Measurements from ENCODE around the gene ROBO1.

ROBO1 gene

DNA sequence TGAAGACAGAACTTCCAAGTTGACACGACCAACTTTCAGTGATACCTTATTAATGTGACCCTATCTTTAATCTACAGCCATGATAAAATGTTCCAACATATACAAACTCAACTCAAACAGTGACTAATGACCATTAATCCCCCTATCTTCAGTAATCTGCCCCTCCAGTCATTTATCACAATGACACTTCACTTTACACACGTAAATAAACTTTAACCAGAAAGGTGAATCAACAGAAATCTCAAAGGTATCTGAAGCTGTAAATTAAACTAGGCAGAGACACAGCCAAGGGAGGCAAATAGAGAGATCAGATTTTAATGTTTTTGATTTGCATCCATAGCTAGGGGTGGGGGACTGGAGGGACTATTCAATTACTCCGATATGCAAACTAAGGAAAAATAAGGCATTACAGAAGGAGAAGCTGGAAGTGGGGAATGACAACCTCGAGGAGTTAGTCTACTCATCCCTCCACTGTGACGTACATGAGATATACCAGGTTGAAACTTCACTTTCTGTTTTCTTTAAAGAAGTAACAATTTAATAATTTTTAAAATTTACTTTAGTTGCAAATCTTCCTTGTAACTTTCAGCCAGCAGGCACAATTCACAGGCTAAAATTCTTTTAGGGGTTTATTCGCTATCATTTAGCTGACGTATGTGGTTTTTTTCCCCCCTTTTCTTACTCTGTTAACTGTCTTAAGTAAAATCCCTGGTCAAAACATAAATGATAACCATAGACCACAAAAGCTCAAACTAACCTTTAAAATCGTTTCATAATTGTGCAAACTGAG lies 751.0 kb downstream of the ROBO1 start:
- no peak for DNase-seq (ENCODE audit: low read depth in 2 of 2)

DNA sequence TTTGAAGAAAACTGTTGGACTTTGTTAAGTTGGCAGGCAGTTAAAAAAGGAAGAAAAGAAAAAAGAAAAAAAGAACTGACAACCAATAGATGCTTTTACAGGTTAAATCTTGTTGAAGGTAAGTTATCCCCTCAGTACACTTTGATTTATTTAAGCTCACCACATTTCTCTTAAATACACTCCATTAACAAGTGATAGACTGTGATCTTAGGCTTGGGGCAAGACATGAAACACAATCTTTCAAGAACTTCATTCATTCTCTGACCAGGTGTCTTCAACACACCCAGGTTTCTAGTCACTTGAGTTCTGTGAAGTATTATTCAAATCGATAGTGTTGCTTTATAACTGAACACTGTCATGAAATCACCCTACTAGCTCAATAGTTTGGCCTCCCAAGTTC lies 751.9 kb downstream of the ROBO1 start:
- DNase-seq (ENCODE audit: low read depth in 2 of 2) = no peak

- DNase-seq (ENCODE audit: low read depth in 2 of 2) = no peak
Observed at GRCh38 chr3:79012946-79013362, 754.8 kb downstream of the ROBO1 start.

DNA sequence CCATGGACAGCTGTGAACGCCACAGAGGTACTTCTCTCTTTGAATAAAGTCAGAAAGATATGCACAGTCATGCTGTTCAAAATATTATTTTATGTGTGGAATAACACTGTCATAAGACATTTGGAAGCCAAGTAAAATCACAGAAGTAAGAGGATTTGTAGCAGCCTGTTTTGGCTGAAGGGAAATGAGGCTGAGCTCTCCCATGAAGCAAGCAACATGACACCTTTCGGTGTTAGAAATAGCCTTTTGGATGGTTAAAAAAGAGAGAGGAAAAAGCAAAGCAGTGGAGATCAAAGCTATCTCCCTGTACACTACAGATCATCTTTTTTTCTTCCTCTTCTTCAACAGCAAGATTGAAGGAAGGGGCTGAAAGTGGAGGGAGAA lies 755.3 kb downstream of the ROBO1 start:
- no peak for DNase-seq (ENCODE audit: low read depth in 2 of 2)

DNA sequence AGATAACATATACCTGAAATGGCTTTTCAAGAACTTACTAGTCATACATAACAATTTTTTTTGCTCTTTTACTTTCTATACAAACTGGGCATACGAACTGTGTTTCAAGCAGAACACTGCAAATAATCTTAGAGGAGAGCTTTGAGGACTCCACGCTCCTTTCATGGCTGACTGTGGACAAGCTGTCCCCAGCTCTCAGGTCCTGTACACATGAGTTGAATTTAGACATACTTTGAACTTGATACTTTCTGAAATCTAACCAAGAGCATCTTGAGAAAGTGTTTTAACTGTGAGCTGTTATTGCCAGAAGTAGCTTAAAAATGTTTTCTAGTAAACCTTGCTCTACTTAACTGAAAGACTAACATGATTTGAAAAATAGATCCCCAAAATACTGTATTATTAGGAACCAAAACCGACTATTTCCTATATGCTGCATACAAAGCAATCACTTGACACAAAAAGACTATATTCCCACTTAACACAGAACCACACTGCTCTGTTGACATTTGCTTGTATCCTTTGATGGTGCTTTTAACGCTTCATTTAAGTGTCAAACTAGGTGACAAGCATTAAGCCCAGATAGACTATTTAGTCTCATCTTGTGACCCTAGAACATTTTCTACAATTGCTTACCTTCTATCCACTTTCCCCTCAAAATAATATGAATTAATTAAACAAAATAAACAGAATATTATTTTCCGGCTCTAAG lies 755.8 kb downstream of the ROBO1 start:
- DNase-seq (ENCODE audit: low read depth in 2 of 2) = no peak

- no peak for DNase-seq (ENCODE audit: low read depth in 2 of 2)
Observed at GRCh38 chr3:79009861-79010260, 757.9 kb downstream of the ROBO1 start.

GRCh38 chr3:79006077-79006476 lies 761.7 kb downstream of the ROBO1 start:
- no peak for DNase-seq (ENCODE audit: low read depth in 2 of 2)

DNA sequence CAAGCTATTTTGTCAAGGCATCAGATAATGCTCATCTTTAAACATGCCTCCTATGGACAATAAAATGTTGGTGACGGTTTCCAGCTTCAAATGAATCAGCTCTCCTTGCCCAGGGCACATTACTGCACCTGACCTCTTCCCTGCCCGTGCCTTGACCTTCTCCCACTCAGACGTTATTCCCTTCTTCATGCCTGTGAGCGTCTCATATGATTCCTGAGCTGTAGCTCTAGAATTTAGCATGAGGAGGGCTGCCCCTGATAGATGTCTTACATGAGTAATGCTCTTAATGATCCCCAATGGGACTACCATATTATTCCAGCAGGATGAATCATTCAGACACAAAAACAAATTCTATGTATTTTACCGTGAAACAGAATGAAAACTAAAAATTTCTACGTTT lies 762.7 kb downstream of the ROBO1 start:
- no peak for DNase-seq (ENCODE audit: low read depth in 2 of 2)

DNA sequence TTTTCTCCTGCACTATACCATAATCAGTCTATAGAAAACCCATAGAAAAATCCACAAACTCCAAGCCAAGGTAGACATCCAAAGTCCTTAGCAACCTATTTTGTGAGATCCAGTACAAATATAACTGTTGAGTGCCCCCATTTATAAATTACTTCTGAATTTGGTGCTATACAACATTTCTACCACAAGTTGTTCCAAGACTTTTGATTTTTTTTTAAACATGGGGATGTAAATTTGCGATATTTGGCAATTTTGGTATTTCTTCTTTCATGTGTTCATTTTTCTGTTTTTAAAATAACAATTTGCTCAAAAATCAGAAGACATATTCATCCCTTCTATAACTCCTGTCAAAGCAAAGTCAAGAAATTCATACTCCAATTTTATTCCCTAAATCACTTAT lies 763.8 kb downstream of the ROBO1 start:
- DNase-seq (ENCODE audit: low read depth in 2 of 2) = no peak

- DNase-seq (ENCODE audit: low read depth in 2 of 2) = no peak
Observed at GRCh38 chr3:79002465-79003372, 765.1 kb downstream of the ROBO1 start.

DNA sequence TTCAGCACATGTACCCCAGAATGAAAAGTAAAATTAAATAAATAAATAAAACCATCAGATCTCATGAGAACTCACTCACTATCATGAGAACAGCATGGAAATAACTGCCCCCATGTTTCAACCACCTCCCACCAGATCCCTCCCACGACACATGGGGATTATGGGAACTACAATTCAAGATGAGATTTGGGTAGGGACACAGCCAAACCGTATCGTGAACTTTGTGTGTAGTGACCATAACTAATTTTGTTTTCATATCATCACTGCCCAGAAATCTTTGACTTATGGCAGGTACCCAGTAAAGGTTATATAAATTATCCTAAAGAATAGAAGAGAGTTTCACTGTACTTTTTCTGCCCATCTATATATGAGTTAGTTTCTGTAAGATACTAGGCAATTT lies 766.5 kb downstream of the ROBO1 start:
- DNase-seq (ENCODE audit: low read depth in 2 of 2) = no peak

DNA sequence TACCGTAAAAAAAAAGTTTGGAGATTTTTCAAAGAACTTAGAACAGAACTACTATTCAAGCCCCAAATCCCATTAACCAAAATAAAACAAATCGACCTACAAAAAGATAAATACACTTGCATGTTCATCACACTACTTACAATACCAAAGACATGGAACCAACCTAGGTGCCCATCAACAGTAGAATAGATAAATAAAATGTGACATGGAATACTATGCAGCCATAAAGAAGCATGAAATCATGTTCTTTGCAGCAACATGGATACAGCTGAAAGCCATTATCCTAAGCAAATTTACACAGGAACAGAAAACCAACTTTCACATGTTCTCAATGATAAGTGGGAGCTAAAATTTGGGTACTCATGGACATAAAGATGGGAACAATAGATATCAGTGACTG lies 768.7 kb downstream of the ROBO1 start:
- no peak for DNase-seq (ENCODE audit: low read depth in 2 of 2)

- DNase-seq (ENCODE audit: low read depth in 2 of 2) = no peak
Observed at GRCh38 chr3:78995087-78995486, 772.7 kb downstream of the ROBO1 start.

DNA sequence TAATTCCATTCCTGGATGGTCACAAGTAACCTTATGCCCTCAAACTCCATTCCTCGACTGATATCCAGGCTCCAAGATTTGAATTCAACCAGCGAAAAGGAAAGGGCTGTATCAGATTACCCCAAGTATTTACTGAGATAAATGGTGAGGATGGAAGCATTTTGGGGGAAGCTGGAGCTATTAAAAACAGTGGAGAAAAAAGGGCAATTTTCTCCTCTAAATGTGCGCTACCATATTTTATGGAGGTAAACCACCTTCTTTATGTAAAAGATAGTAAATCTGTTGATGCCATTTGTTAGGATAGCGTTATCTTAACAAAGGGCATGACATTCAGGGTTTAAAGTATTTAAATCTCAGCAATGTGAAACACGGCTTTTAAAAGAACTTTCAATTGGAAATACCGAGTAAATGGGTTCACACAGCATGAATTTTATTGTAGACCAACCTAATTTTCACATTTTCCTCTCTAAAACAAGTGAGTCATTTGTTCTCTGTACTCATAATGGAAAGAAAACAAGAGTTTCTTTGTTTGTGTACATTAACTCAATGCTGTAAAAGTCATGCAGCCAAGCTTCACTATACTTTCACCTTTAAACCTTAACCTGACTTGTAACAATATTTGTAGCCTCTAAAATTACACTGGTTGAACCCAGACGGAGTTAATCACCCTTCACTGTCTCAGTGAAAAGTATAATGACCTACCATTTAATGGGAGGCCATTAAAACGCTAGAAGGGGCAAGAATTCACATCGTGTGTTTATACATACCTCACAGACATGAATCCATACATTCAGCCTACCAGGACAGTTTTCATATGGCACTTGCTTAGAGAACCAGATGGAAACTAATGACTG lies 773.4 kb downstream of the ROBO1 start:
- no peak for DNase-seq (ENCODE audit: low read depth in 2 of 2)

DNA sequence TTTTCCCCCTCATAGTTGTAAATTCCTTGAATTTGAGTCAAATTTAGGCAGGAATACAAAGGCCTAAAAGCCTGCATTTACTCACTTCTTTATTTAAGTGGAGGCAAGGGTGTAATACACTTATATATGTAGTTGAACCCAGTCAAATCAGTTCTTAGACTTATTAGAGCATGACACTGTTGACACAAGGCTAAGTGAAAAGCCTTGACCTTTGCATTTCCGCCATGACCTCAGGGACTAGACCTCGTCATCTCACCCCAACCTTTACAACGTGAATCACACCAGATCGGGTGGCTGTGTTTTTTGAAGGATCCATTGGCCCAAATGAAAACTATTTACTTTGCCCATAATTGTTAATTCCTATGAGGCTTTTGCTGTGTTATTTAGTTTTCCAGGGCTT lies 774.4 kb downstream of the ROBO1 start:
- no peak for DNase-seq (ENCODE audit: low read depth in 2 of 2)

- no peak for DNase-seq (ENCODE audit: low read depth in 2 of 2)
Observed at GRCh38 chr3:78992830-78993229, 775.0 kb downstream of the ROBO1 start.

GRCh38 chr3:78992400-78992799 lies 775.4 kb downstream of the ROBO1 start:
- no peak for DNase-seq (ENCODE audit: low read depth in 2 of 2)

DNA sequence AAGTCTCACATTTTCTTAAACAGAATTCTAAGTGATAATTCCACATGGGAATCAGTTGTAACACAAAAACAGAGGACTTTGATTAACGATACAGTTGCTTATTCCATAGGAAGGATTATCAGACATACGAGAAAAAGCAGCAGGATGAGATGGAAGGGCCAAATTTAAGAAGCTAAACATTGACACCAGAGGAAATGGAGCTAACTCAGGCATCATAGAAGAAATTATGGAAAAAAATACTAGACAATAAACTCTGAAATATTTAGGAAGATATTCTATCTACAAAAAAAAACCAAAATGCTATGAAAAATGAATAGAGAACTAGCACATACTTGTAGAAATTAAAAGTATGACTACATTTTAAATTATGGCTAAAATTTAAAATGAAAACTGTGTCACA lies 776.1 kb downstream of the ROBO1 start:
- no peak for DNase-seq (ENCODE audit: low read depth in 2 of 2)

GRCh38 chr3:78990156-78990555 lies 777.6 kb downstream of the ROBO1 start:
- no peak for DNase-seq (ENCODE audit: low read depth in 2 of 2)

GRCh38 chr3:78988324-78988723 lies 779.5 kb downstream of the ROBO1 start:
- DNase-seq (ENCODE audit: low read depth in 2 of 2) = no peak

GRCh38 chr3:78986416-78987101 lies 781.2 kb downstream of the ROBO1 start:
- DNase-seq (ENCODE audit: low read depth in 2 of 2) = no peak
